A673 (cell line): ENCODE data around the gene HHLA2.

Source experiments
- EZH2 ChIP-seq: fragments of 200-600 bp; sonication (generic); IDR thresholded peaks from 2 replicates; pipeline ENCODE4 v1.6.1; 2017; ENCODE audit warnings: borderline replicate concordance, low read depth, mild to moderate bottlenecking, mixed read lengths, antibody characterized with exemption, low read length; ENCODE audit not compliant: poor library complexity, severe bottlenecking
- TF ChIP-seq, protein P1 (sequence below): fragments of 300-800, 200-600 bp; sonication (generic); conservative IDR thresholded peaks from 2 replicates; pipeline ENCODE4 v1.5.1; 2017; ENCODE audit warnings: low read depth, mild to moderate bottlenecking, antibody characterized with exemption, low read length, moderate library complexity, mixed read lengths

DNA sequence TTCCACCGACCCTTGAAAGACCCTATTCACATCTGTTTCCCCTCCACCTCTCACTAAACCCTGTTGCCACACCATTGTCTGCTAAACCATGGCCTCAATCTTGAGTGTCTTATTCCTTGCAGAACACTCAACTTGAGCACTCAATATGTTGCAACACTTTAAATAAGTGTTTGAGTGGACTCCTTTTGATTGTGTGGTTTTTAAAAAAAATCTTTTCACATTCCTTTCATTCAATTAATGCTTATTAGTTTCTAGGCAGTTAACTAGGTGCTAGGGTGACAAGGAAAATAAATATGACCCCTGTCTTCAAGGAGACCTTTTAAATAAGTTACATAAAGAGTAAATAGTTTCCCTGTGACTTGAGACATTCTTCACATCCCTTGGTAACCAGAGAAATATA is 13.3 kb upstream of the HHLA2 start:
- TF ChIP-seq, protein P1, sequence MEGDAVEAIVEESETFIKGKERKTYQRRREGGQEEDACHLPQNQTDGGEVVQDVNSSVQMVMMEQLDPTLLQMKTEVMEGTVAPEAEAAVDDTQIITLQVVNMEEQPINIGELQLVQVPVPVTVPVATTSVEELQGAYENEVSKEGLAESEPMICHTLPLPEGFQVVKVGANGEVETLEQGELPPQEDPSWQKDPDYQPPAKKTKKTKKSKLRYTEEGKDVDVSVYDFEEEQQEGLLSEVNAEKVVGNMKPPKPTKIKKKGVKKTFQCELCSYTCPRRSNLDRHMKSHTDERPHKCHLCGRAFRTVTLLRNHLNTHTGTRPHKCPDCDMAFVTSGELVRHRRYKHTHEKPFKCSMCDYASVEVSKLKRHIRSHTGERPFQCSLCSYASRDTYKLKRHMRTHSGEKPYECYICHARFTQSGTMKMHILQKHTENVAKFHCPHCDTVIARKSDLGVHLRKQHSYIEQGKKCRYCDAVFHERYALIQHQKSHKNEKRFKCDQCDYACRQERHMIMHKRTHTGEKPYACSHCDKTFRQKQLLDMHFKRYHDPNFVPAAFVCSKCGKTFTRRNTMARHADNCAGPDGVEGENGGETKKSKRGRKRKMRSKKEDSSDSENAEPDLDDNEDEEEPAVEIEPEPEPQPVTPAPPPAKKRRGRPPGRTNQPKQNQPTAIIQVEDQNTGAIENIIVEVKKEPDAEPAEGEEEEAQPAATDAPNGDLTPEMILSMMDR, result no peak
- no peak for TF ChIP-seq EZH2
